Endothelial cell of umbilical vein (primary cell): Measurements from ENCODE around the gene KIAA1614. TPM values are rescaled to one million over a fixed set of nuclear protein-coding genes. Genes with fewer than 3 reads are reported as not detected.

Experiments
- BruUV-seq: library from RNA; stranded (reverse); fragments of 400-500 nt; replicated peaks from 2 replicates; lab custom pipeline; 2021; lab: Mats Ljungman, UMichigan
- CTCF ChIA-PET: fragments of 300-600, 350-600 bp; sonication (Branson Sonifier 250); formaldehyde crosslinking; loops from one replicate; lab custom pipeline; 2021; ENCODE audit warnings: antibody characterized with exemption, inconsistent platforms; lab: Charles Lee
- POLR2A ChIA-PET: fragments of 300-600, 350-600 bp; sonication (Branson Sonifier 250); formaldehyde crosslinking; loops from one replicate; lab custom pipeline; 2021; ENCODE audit warnings: antibody characterized with exemption, inconsistent platforms; lab: Charles Lee
- DNase-seq: peaks from one replicate; pipeline ENCODE4 v3.0.0-alpha.2; 2011; ENCODE audit warnings: low read depth, low spot score
- FAIRE-seq: peaks from 2 replicates; lab custom pipeline; 2011; peaks lifted over from hg19 to GRCh38; lab: Jason Lieb, UNC
- H2AFZ ChIP-seq: 2 replicates; pipeline ENCODE4 v1.6.0; 2012; ENCODE audit warnings: low read depth, low read length, control low read depth, inconsistent platforms
- H3K27ac ChIP-seq: 2 replicates; pipeline ENCODE4 v1.5.1; 2011; ENCODE audit warnings: low read depth, mild to moderate bottlenecking, control low read depth, low read length, moderate library complexity; ENCODE audit not compliant: insufficient read depth
- H3K27me3 ChIP-seq, 2 experiments: 2 replicates each; pipeline versions ENCODE4 v1.6.0 to v1.6.1; 2011; ENCODE audit warnings: low read length in 2 of 2, mixed read lengths in 1 of 2; ENCODE audit not compliant: control insufficient read depth in 2 of 2, insufficient read depth in 2 of 2
- H3K36me3 ChIP-seq, 2 experiments: 2 replicates in 1 of 2; 3 replicates in 1 of 2; pipeline ENCODE4 v1.5.1; 2011; ENCODE audit warnings: low read length in 2 of 2, mild to moderate bottlenecking in 1 of 2, moderate library complexity in 1 of 2; ENCODE audit not compliant: control insufficient read depth in 2 of 2, insufficient read depth in 2 of 2; ENCODE audit errors: extremely low read depth in 1 of 2
- H3K4me1 ChIP-seq: 3 replicates; pipeline ENCODE4 v1.5.1; 2011; ENCODE audit warnings: mild to moderate bottlenecking, low read length; ENCODE audit not compliant: control insufficient read depth, insufficient read depth; ENCODE audit errors: extremely low read depth
- H3K4me2 ChIP-seq: 2 replicates; pipeline ENCODE4 v1.6.1; 2011; ENCODE audit warnings: low read length, control low read depth, mixed read lengths; ENCODE audit not compliant: insufficient read depth
- H3K4me3 ChIP-seq, 3 experiments: fragments of 200-600 bp in 1 of 3; sonication (generic), shearing (Covaris generic) in 1 of 3; replicated peaks in 1 of 3; 2 replicates each; pipeline ENCODE4 v1.5.1; 2011 to 2016; ENCODE audit warnings: control low read depth in 3 of 3, low read length in 3 of 3, mild to moderate bottlenecking in 2 of 3, inconsistent platforms in 1 of 3, low read depth in 1 of 3, moderate library complexity in 1 of 3; ENCODE audit not compliant: insufficient read depth in 1 of 3
- H3K79me2 ChIP-seq: 2 replicates; pipeline ENCODE4 v1.6.0; 2012; ENCODE audit warnings: low read length, inconsistent platforms; ENCODE audit not compliant: control insufficient read depth, insufficient read depth
- H3K9ac ChIP-seq: replicated peaks from 2 replicates; pipeline ENCODE3; 2011; ENCODE audit warnings: low read length, control low read depth; ENCODE audit not compliant: insufficient read depth; ENCODE audit errors: extremely low read depth
- H3K9me1 ChIP-seq: replicated peaks from 3 replicates; pipeline ENCODE4 v1.6.0; 2011; ENCODE audit warnings: mild to moderate bottlenecking, low read length; ENCODE audit not compliant: control insufficient read depth, insufficient read depth; ENCODE audit errors: extremely low read depth
- H3K9me3 ChIP-seq: replicated peaks from 2 replicates; pipeline ENCODE4 v1.5.1; 2012; ENCODE audit warnings: low read length, inconsistent platforms; ENCODE audit not compliant: control insufficient read depth, insufficient read depth
- H4K20me1 ChIP-seq: replicated peaks from 2 replicates; pipeline ENCODE3; 2011; ENCODE audit warnings: mild to moderate bottlenecking, low read length; ENCODE audit not compliant: control insufficient read depth, insufficient read depth; ENCODE audit errors: extremely low read depth
- CTCF ChIP-seq, 2 donors: IDR thresholded peaks; 1 replicate in 1 of 2; 2 replicates in 1 of 2; pipeline ENCODE4 v1.5.1; 2011; ENCODE audit warnings: low read length in 2 of 2, mild to moderate bottlenecking in 2 of 2, moderate library complexity in 2 of 2, control low read depth in 1 of 2, inconsistent platforms in 1 of 2, low read depth in 1 of 2; ENCODE audit not compliant: insufficient read depth in 1 of 2; ENCODE audit errors: extremely low read depth in 1 of 2
- EZH2 ChIP-seq: IDR thresholded peaks from 2 replicates; pipeline ENCODE4 v1.6.1; 2012; ENCODE audit warnings: borderline replicate concordance, low read depth, mild to moderate bottlenecking, moderate library complexity, low read length, inconsistent platforms; ENCODE audit not compliant: severe bottlenecking
- FOS ChIP-seq: IDR thresholded peaks from 2 replicates; pipeline ENCODE4 v1.6.1; 2011; ENCODE audit warnings: mild to moderate bottlenecking, low read length, moderate library complexity, borderline replicate concordance; ENCODE audit not compliant: insufficient read depth
- GATA2 ChIP-seq: IDR thresholded peaks from 2 replicates; pipeline ENCODE4 v1.7.0; 2011; ENCODE audit warnings: low read depth, mild to moderate bottlenecking, moderate library complexity, mixed read lengths, low read length; ENCODE audit not compliant: insufficient read length, insufficient read depth
- JUN ChIP-seq: IDR thresholded peaks from 2 replicates; pipeline ENCODE4 v1.6.1; 2011; ENCODE audit warnings: borderline replicate concordance, low read depth; ENCODE audit not compliant: insufficient read length, insufficient read depth
- MYC ChIP-seq: IDR thresholded peaks from one replicate; pipeline ENCODE4 v1.6.1; 2011; ENCODE audit warnings: mild to moderate bottlenecking, low read depth, low read length
- POLR2A ChIP-seq: IDR thresholded peaks from 2 replicates; pipeline ENCODE4 v1.6.1; 2012; ENCODE audit warnings: low read depth, mild to moderate bottlenecking, control low read depth, low read length
- POLR2AphosphoS5 ChIP-seq: IDR thresholded peaks from 2 replicates; pipeline ENCODE4 v1.6.1; 2012; ENCODE audit warnings: low read depth, mild to moderate bottlenecking, control low read depth, low read length, moderate library complexity; ENCODE audit not compliant: insufficient read depth
- dilution Hi-C: fragments of 300-500 bp; cut with MboI; formaldehyde crosslinking; loops from one replicate; pipeline ENCODE4 v1.15.0; 2019; ENCODE audit warnings: low sequenced_read_pairs; ENCODE audit not compliant: extremely low pct_ligation_motif_present
- intact Hi-C: fragments of 100-400 bp; cut with micrococcal nuclease; formaldehyde crosslinking; loops from one replicate; pipeline ENCODE4 v1.10.0; 2022
- polyA plus RNA-seq, 4 experiments: library from polyadenylated mRNA; depleted of rRNA in 3 of 4; stranded (reverse) in 3 of 4; unstranded in 1 of 4; fragments of >200 nt; gene quantifications; 2 replicates each; pipeline versions ENCODE4 v1.2.1 to v1.2.3, GENCODE V29; 2011 to 2012; ENCODE audit warnings: missing spikeins in 1 of 4
- total RNA-seq: library from RNA; stranded (reverse); gene quantifications from 2 replicates; pipeline ENCODE4 v1.2.3, GENCODE V29; 2021
- TF ChIP-seq, protein P1 (sequence below): IDR thresholded peaks from 2 replicates; pipeline ENCODE4 v1.6.1; 2011; ENCODE audit not compliant: insufficient read depth, insufficient read length

Gene KIAA1614
- total and polyA plus RNA-seq, 2 donors (not counting 3 experiments of a cell fraction or from before 2014, with no cell fraction given): 1.0 to 2.0 TPM

- Histone ChIP-seq H3K4me3 (no peak overlapping the region), H3K36me3 (peaks cover 0 to 8% of the 10 kb centered on the region in 2 experiments), H3K27me3 (no peaks in the 10 kb centered on the region), H3K9me1 (no peaks in the 10 kb centered on the region), H3K4me2 (no peak overlapping the region), H2AFZ (no peak overlapping the region), H4K20me1 (no peaks in the 10 kb centered on the region), H3K9me3 (no peaks in the 10 kb centered on the region), H3K79me2 (no peaks in the 10 kb centered on the region), H3K9ac (no peak overlapping the region), H3K4me1 (no peaks in the 10 kb centered on the region), H3K27ac (no peak overlapping the region)
- TF ChIP-seq FOS: no peak
- TF ChIP-seq MYC: no peak
- TF ChIP-seq JUN: no peak
- TF ChIP-seq POLR2AphosphoS5: no peak
- no peak for TF ChIP-seq POLR2A
- TF ChIP-seq GATA2: no peak
- TF ChIP-seq EZH2: no peak
- TF ChIP-seq, protein P1, sequence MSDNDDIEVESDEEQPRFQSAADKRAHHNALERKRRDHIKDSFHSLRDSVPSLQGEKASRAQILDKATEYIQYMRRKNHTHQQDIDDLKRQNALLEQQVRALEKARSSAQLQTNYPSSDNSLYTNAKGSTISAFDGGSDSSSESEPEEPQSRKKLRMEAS: no peak
- TF ChIP-seq CTCF (IDR thresholded peaks at IDR 0.05; ENCODE audit: extremely low read depth in 1 of 2, insufficient read depth in 1 of 2, low read depth in 1 of 2, low read length in 2 of 2): no peak
- intact Hi-C loops (no loop called here), dilution Hi-C loops (no loop called here)
- ChIA-PET CTCF (interaction anchor here (1.6 kb wide), 1 partner anchor 66 kb away, joined by 5 read pairs; no protein-coding TSS in a partner anchor), POLR2A (no interaction called here)
- no TSS peak for BruUV-seq
- DNase-seq: no peak
- no peak for FAIRE-seq
These were observed 35.4 kb downstream of the KIAA1614 start for GRCh38 chr1:180947901-180948640.
